Measurements from ENCODE around the gene CYP2W1.
"Not testable (repeated sequence)": the region's sequence is repeated elsewhere in the genome, so short reads cannot be mapped to it uniquely, and the experiment has no call there.

Gene CYP2W1, protein sequence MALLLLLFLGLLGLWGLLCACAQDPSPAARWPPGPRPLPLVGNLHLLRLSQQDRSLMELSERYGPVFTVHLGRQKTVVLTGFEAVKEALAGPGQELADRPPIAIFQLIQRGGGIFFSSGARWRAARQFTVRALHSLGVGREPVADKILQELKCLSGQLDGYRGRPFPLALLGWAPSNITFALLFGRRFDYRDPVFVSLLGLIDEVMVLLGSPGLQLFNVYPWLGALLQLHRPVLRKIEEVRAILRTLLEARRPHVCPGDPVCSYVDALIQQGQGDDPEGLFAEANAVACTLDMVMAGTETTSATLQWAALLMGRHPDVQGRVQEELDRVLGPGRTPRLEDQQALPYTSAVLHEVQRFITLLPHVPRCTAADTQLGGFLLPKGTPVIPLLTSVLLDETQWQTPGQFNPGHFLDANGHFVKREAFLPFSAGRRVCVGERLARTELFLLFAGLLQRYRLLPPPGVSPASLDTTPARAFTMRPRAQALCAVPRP
- total RNA-seq, result 0 reads per million in 2 donors

DNA sequence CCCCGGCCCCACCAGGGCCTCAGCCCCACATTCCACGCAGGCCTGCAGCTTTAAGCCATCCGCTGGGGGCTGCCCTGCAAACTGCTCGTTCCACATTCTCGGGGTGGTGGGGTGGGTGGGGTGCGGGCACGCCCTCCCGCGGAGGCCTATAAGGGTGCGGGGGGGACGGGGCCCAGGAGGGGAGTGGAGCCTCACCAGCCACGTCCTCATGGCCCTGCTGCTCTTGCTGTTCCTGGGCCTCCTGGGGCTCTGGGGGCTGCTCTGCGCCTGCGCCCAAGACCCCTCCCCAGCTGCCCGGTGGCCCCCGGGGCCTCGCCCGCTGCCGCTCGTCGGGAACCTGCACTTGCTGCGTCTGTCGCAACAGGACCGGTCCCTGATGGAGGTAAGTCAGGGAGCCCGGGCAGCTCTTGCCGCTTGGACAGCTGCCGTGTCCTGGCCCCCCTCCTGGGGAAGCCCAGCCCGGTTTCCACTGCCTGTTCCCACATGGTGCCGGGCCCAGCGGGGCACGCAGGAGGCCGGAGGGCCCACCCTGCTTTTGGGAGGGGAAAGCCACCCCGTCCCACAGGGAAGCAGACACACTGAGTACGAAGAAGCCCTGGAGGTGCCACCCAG is at the start of gene CYP2W1:
CYP2W1 (plus strand) TSS at position 178 of the 612 bp plus-strand sequence; CDS start at position 209, 31 bp downstream.
- no peak for DNase-seq

DNA sequence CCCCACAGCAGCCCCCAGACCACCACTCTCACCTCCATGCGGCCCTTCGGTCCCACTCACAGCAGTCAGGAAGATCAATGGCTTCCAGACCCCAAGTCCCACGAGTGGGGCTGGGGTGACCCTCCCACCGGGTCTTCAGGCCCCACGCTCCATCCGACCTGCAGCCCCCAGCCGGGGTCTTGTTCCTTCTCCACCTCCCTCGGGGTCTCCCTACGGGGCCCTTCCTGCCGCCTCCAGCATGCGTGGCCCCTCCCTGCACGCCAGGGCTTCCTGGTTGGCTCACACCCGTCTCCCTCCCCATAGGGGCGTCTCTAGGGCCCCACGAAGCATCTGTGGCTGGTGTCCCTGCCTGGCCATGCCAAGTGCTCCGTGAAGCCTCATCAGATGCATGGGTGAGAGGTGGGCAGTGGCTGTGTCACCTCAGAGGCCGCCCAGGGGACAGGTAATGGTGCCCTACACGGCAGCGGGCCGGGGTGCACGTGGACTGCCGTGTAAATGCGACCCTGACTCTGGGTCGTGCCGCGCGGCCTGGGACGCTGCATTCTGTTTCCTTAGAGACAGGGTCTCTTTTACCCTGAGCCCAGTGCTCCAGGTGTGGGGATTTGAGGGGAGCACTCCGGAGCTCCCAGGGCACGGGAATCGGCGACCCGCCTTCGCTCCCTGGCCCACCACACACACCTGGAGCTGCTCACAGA is 48.4 kb upstream of the CYP2W1 start:
- DNase-seq, result no peak

DNA sequence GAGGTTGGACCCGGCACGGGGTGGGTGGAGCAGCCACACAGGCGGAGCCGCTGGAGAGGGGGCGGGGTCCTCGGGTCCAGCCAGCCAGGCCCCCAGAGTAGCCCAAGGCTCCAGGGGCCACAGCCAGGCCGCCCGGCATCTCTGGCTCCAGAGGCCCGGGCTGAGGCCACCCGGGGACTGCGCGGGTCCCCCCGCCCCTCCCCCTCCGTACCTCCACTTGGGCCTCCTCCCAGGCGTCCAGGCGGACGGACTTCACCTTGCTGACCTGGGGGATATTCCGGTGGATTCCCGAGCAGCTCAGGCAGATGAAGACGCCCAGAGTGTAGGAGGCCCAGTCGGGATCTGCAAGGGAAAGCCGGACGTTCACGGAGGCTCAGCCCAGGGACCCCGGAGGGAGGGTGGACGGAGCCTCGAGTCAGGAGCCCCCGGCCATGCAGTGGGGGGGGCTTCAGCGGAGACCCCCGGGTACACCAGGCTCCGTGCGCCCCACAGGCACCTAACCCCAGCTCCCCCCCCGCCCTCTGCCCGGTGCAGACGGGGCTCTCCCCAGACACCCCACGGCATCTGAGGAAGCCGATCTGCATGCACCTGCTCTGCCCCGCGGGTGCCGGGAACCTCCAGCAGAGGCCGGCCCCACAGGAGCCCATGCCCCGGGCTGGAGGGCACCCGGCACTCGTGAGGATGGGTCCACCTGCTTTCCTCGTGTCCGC is 47.7 kb upstream of the CYP2W1 start:
- DNase-seq, result no peak

DNA sequence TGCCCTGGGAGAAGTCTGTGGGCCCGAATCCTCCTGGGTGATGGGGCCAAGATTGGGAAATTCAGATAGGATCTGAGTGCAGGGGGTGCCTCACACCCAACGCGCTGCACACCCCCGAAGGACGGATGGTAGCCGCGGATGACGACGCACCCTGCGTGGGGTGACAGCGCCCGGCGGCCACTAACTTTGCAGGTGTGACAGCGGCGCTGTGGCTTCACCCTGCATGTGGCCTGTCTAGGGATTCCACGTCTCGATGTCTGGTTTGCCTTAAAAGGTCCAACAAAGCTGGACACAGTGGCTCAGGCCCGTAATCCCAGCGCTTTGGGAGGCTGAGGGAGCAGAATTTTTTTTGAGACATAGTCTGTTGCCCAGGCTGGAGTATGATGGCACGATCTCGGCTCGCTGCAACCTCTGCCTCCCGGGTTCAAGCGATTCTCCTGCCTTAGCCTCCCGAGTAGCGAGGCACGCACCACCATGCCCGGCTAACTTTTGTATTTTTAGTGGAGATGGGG is 47.1 kb upstream of the CYP2W1 start:
- no peak for DNase-seq

DNA sequence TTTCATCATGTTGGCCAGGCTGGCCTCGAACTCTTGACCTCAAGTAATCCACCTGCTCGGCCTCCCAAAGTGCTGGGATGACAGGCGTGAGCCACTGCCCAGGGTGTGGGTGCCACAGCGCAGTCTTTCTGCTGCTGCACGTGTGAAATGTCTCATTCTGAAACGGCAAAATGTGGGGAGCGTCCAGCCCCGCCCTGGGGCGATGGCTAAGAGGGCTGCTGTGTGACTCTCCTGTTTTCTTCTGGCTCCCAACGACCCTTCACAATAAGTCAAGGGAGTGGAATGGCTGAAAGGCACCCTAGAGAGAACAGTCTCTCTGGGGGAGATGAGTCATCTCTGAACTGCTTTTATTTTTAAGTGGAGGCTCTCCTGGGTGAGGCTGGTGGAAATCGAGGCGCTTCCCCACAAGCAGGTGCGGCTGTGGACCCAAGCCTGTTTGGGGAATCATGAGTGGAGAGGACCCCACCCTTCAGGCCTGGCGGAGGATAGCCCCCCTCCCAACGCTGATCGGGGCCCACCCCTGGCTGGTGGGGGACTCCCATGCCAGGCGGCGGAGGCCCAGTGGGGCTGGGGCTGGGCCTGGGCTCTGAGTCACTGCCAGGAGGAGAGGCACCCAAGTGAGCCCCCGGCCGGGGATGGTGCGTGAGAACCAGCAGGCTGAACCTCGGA is 46.5 kb upstream of the CYP2W1 start:
- DNase-seq, result peak in 1 of 5 experiments; percentile 59

DNA sequence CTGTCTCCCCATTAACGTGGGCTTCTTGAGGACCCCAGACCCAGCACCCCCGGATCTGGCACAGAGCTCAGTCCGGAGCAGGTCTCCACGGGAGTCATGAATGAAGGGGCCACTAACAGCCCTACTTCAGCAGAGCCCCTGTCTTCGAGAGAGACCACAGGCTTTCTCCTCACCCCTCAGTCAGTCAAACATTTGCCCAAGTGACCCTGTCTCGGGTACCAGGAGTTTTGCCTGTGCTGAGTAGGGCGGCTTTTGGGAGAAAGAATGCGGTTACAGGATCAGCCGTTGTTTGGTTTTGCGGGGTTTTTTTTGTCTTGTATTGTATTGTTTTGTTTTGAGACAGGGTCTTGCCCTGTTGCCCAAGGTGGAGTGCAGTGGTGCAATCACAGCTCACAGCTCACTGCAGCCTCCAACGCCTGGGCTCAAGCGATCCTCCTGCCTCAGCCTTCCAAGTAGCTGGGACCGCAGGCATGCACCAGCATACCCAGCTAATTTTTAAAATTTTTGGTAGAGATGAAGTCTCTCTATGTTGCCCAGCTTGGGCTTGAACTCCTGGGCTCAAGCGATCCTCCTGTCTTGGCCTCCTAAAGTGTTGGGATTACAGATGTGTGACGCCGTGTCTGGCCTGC is 45.0 kb upstream of the CYP2W1 start:
- DNase-seq, result no peak

DNA sequence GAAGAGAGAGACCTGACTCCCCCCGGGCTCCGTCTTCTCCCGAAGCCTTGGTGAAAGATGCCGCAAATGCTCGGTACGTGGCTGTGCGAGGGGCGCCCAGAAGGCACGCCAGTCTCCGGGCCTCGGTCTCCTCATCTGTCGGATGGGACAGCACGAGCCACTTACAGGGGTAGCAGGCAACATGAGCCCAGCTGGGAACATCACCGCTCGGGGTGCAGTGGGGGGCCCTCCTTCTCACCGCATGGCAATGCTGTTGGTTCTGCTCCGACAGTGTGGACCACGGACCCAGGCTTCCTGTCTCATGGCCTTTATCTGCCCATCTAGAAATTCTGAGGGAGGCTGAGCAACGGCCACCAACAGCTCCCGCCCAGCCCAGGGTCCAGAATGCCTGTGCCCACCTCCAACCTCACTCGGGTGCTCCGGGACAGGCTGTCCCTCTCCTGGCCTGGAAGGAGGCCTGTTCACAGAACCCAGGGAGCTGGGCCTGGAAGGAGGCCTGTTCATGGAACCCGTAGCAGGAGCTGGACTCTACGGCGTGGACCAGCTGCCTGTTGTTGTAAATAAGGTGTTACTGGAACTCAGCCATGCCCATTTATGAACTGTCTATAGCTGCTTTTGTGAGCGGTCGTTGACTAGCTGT is 44.3 kb upstream of the CYP2W1 start:
- DNase-seq, result no peak

DNA sequence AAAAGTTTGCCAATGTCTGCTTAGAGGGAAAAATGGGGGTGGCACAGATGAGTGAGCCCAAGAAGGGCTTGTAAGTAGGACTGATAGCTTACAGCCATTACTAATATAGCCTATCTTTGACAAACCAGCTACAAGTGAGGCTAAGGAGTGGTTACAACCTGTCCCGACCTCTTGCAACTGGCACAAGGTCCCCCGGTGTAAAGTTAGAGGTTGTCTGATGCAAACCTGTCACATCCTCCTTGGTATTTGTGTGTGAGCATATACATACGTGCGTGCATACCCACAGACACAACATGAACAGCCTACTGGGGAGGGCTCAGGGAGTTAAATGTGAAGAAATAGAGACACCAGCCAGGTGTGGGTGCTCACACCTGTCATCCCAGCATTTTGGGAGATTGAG is 43.1 kb upstream of the CYP2W1 start:
- no peak for DNase-seq

DNA sequence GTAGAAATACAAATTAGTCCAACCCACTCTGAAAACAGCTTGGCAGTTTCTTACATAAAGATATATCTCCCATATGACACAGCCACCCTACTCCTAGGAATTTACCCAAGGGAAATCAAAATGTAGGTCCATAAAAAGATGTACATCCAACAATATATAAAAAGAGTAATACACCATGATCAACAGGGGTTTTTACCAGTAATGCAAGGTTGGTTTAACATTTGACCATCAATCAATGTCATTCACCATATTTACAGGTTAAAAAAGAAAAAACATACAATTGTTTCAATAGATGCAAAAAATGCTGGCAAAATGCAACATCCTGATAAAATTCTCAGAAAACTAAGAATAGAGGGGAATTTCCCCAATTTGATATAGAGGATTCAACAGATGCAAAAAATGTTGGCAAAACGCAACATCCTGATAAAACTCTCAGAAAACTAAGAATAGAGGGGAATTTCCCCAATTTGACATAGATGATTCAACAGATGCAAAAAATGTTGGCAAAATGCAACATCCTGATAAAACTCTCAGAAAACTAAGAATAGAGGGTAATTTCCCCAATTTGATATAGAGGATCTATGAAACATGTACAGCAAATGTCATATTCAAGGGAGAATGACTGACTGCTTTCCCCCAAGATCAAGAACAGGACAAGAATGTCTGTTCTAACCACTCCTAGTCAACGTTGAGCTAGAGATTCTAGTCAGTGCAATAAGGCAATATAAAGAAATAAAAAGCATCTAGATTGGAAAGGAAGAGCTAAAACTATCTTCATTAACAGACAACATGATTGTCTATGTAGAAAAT is 42.2 kb upstream of the CYP2W1 start:
- no peak for DNase-seq

DNA sequence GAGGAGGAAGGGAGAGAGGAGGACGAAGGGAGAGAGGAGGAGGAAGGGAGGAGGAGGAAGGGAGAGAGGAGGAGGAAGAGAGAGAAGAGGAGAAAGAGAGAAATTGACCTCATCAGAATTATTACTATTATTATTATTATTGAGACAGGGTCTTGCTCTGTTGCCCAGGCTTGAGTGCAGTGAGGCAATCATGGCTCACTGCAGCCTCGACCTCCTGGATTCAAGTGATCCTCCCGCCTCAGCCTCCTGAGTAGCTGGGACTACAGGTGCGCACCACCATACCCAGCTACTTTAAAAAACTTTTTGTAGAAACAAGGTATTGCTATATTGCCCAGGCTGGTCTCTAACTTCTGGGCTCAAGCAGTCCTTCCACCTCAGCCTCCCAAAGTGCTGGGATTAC is 39.2 kb upstream of the CYP2W1 start:
- DNase-seq, result not testable (repeated sequence)

DNA sequence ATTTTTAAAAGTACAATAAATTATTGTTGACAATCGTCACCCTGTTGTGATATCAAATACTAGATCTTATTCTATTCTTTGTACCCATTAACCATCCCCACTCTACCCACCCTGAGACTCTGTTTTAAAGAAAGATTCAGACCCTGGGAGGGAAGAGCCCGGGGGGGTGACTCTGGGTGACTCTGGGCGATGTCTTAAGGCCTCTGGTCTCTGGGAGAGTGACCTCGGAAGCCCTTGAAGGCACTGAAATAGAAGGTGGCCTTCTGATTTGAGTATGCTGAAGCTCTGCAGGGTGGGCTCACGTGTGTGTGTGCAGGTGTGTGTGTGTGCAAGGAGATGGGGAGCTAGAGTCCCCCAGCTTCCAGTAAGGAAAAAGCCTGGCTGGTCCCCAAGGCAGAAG is 38.2 kb upstream of the CYP2W1 start:
- DNase-seq, result no peak

DNA sequence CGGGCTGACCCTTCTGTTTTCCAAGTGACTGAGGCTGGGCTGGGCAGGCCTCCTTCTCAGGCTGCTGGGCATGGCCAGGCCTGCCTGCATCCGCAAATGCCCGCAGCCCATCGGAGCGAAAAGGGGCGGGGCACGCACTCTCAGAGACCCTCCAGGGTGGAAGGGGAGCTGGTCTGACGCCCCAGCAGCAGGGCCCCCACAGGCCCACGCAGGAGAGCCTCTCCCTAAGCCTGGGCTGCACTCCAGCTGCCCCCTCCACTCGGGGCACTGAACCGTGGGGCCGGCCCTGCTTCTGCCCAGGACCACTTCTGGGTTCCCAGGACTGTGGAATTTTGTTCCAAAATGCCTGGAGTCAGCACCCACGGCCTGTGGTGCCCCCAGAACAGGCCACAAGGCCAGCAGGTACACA is 37.8 kb upstream of the CYP2W1 start:
- DNase-seq, result no peak

DNA sequence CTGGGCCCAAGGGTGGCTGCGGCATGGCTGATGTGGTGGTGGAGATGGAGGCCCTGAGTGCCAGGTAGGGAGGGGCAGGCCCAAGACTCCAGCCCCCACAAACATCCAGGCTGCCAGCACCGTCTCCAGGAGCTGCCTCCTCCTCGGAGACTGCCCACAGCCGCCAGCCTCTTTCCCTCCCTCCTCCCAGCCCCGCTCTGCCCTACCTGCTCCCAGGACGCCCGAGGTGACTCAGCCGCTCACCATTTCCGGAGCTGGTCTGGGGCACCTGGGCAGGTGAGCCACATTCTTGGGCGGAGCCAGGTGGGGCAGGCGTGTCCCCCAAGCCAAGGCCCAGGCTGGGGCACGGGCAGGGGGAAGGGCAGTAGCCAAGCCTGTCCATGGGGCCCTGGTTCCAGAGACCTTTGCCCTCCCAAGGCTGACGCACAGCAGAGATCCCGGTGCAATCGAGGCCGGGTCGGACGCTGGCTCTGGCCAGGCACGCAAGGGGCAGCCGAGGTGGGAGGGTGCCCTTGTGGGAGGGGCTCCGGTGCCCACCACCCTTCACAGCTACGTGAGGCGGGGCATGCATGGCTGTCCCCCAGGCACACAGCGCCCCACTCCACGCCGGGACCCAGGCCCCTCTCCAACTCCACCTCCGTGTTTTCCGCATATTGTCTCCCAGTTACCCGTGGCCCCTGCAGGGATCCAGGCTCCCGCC is 37.3 kb upstream of the CYP2W1 start:
- DNase-seq, result no peak

DNA sequence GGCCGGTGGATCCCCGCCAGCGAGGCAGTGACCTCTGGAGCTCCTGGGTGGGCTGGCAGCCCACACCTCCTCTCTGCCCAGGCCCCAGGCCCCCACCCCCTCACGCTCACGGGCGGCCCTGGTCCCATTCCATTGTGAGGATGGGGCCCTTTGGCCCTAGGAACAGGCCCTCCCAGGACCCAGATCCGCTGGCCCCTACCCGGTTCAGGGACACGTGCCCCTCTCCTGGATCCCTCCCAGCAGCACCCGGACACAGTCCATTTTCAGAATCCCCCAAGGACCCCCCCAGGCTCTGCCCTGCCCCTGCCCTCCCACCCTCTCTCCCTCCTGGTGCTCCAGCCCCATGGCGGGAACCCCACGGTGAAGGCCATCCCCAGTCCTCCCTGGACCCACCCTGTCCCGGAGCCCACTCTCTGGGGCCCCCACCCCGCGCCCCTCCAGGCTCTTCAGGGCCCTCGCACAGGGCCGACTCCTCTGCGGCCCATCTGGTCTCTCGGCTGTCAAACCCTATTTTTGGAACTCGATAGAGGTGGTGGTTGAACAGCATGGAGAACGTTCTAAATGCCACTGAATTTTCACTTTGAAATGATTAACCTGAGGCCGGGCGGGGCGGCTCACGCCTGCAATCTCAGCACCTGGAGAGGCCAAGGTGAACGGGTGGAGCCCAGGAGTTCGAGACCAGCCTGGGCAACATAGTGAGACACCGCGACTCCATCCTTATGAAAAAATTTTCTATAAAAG is 36.6 kb upstream of the CYP2W1 start:
- DNase-seq, result no peak

DNA sequence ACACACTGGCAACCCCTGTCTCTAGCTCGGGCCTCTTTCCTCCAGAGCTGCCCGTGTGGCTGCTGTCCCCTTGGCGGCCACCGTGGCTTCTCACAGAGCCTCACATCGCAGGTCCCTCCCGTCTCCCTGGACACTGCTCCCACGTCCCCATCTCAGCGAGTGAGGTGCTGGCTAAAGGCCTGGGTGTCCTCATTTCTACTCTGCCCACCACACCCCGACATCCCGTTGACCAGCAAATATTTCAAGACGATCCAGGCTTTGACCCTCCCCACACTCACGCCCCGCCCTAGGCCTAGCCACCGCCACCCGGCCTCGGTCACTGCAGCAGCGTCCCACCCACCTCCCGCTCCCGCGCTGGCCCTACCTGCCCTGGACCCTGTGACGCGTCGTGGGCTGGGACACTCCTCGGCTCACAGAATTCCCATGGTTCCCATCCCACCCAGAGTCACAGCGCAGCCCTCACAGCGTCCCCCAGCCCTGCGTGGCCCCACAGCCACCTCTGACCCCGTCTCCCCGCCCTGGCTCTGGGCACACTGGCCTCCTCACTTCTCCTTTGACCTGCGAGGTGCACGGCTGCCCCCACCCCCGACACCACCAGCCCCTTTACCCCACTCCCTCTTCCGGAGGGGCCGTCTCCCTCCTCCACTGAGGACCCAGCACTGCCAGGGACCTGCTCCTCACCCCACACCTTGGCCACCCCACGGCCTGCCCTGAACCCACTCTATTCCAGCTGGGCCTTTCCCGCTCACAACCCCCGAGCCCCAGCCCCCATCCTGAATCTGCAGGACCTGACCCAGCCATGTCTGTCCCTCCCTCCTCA is 35.4 kb upstream of the CYP2W1 start:
- DNase-seq, result no peak

DNA sequence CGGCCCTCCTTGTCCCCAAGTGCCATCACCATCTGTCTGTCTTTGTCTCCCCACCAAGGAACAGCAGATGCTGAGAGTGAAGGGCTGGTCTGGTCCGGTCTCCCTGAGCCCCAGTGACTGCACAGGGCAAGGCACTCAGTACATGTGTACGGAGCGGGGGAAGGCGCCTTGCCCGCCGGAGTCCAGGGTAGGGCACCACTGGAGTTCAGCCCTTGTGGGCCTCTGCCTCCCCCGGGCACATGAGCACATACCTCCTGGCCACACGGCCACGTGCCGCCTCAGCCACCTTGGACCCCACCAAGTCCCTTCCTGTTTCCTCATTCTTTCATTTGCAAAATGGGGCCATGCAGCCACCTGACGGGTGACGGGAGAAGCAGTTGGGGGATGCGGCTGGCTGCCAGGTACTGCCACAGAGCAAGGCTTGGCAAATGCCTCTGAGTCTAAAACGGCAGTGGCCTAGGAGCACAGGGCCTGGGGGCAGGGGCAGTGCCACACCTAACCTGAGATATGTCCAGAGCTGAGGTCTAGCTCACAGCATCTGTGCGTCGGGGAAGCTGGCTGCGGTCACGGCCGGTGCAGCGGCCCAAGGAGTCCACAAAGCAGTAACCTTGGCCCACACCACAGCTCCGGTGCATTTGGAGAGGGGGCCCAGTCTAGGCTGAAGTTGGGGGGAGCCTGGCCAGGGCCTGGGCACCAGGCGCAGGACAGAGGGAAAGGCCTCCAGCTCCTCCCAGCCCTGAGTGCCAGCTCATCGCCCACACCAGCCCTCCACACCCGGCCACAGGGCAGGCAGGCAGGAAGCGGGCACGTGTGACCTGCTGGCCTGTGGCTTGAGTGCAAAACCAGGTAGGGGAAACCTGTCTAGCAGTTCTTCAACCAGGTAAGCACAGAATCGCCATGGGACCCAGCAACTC is 33.7 kb upstream of the CYP2W1 start:
- no peak for DNase-seq
